Neural progenitor cell (in vitro differentiated cells): ENCODE measurements around the gene OSBP.
"Not testable (repeated sequence)": the region's sequence is repeated elsewhere in the genome, so short reads cannot be mapped to it uniquely, and the experiment has no call there.

Experiments
- CTCF ChIP-seq: fragments of 200-600 bp; sonication (generic); IDR thresholded peaks from 2 replicates; pipeline ENCODE4 v1.5.1; 2017; ENCODE audit warnings: antibody characterized with exemption, mild to moderate bottlenecking
- EZH2 ChIP-seq: fragments of 200-600 bp; sonication (generic); IDR thresholded peaks from 2 replicates; pipeline ENCODE4 v1.6.1; 2017; ENCODE audit warnings: antibody characterized with exemption, mild to moderate bottlenecking, moderate library complexity
- EZH2phosphoT487 ChIP-seq: fragments of 200-600 bp; sonication (generic); IDR thresholded peaks from 2 replicates; pipeline ENCODE4 v1.6.1; 2017; ENCODE audit warnings: antibody characterized with exemption

DNA sequence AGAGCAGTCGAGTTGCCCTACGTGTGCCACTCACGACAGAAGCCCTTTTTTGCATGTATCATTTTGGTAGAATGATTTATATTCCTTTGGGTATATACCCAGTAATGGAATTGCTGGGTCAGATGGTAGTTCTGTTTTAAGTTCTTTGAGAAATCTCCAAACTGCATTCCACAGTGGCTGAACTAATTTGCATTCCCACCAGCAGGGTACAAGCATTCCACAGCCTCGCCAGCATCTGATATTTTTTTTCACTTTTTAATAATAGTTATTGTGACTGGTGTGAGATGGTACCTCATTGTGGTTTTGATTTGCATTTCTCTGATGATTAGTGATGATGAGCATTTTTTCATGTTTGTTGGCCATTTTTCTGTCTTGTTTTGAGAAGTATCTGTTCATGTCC is 11.4 kb upstream of the OSBP start:
- not testable (repeated sequence) for TF ChIP-seq EZH2, CTCF, EZH2phosphoT487
